HepG2 (cell line): ENCODE results near the gene SSNA1. TPM values are rescaled to one million over a fixed set of nuclear protein-coding genes. Genes with fewer than 3 reads are reported as not detected.
A peak's percentile ranks its signal among the peaks of the same experiment; 100 is the strongest.

Experiments used
- ATAC-seq: fragments of 200-7000 bp; cut with Tn5 transposase; 3 replicates; pipeline ENCODE4 v1.9.1; 2020; ENCODE audit warnings: mild to moderate bottlenecking, moderate library complexity
- BruUV-seq: library from RNA; stranded (reverse); fragments of 400-500 nt; replicated peaks from 2 replicates; lab custom pipeline; 2021; lab: Mats Ljungman, UMichigan
- CTCF ChIA-PET: fragments of 300-600 bp; formaldehyde crosslinking; extraction: SDS; loops from one replicate; lab custom pipeline; 2021; ENCODE audit warnings: low total read pairs, inconsistent platforms, low intra/inter-chr PET ratio; lab: Yijun Ruan, JAX
- POLR2A ChIA-PET: fragments of 350-600 bp; sonication (Branson Sonifier 250); formaldehyde crosslinking; loops from one replicate; lab custom pipeline; 2020; ENCODE audit warnings: antibody characterized with exemption, inconsistent platforms; lab: Yijun Ruan, JAX
- DNase-seq: peaks from one replicate; pipeline ENCODE4 v3.0.0-alpha.2; 2015; ENCODE audit warnings: low spot score
- FAIRE-seq: peaks from 3 replicates; lab custom pipeline; 2011; peaks lifted over from hg19 to GRCh38; lab: Jason Lieb, UNC
- H2AFZ ChIP-seq: one replicate; pipeline ENCODE4 v1.6.1; 2011; ENCODE audit warnings: low read length, inconsistent platforms
- H3K27ac ChIP-seq: fragments of 300-600 bp; 3 replicates; pipeline ENCODE4 v1.8.0; 2011; ENCODE audit warnings: mixed run types, mild to moderate bottlenecking, mixed read lengths, low read length, inconsistent platforms; ENCODE audit not compliant: insufficient read depth; ENCODE audit errors: extremely low read length
- H3K27me3 ChIP-seq, 2 experiments: fragments of 200-600 bp in 1 of 2; 2 replicates in 1 of 2; 3 replicates in 1 of 2; pipeline versions ENCODE4 v1.6.0 to v1.8.0; 2011; ENCODE audit warnings: low read length in 2 of 2, mild to moderate bottlenecking in 2 of 2, moderate library complexity in 2 of 2, inconsistent platforms in 1 of 2; ENCODE audit not compliant: insufficient read depth in 2 of 2, control insufficient read depth in 1 of 2
- H3K36me3 ChIP-seq, 2 experiments: fragments of 200-600 bp in 1 of 2; replicated peaks in 1 of 2; 2 replicates in 1 of 2; 3 replicates in 1 of 2; pipeline versions ENCODE4 v1.5.1 to v1.8.0; 2011; ENCODE audit warnings: low read length in 2 of 2, inconsistent platforms in 1 of 2; ENCODE audit not compliant: insufficient read depth in 2 of 2, control insufficient read depth in 1 of 2
- H3K4me1 ChIP-seq: 2 replicates; pipeline ENCODE4 v1.5.1; 2012; ENCODE audit warnings: low read length, inconsistent platforms; ENCODE audit not compliant: insufficient read depth
- H3K4me2 ChIP-seq: 2 replicates; pipeline ENCODE4 v1.6.0; 2011; ENCODE audit warnings: low read depth, low read length, inconsistent platforms
- H3K4me3 ChIP-seq, 3 experiments: fragments of 200-600 bp in 1 of 3; sonication (generic), shearing (Covaris generic) in 1 of 3; replicated peaks in 1 of 3; 2 replicates each; pipeline ENCODE4 v1.5.1; 2011 to 2016; ENCODE audit warnings: low read length in 3 of 3, inconsistent platforms in 2 of 3, low read depth in 2 of 3, mild to moderate bottlenecking in 2 of 3, control low read depth in 1 of 3, mixed read lengths in 1 of 3; ENCODE audit not compliant: insufficient read depth in 1 of 3
- H3K79me2 ChIP-seq: one replicate; pipeline ENCODE4 v1.6.1; 2011; ENCODE audit warnings: low read length, inconsistent platforms; ENCODE audit not compliant: insufficient read depth
- H3K9ac ChIP-seq: 2 replicates; pipeline ENCODE4 v1.6.0; 2011; ENCODE audit warnings: mild to moderate bottlenecking, low read depth, low read length, inconsistent platforms; ENCODE audit not compliant: insufficient read depth
- H3K9me3 ChIP-seq: 2 replicates; pipeline ENCODE4 v1.5.1; 2012; ENCODE audit warnings: mild to moderate bottlenecking, low read length
- H4K20me1 ChIP-seq: 2 replicates; pipeline ENCODE4 v1.6.0; 2011; ENCODE audit warnings: inconsistent platforms, mild to moderate bottlenecking, low read length, moderate library complexity; ENCODE audit not compliant: insufficient read depth
- AGO2 ChIP-seq: fragments of 200-400 bp; formaldehyde crosslinking; optimal IDR thresholded peaks from 2 replicates; pipeline ENCODE3; 2017; ENCODE audit warnings: mild to moderate bottlenecking, low read depth, low read length, moderate library complexity
- KDM5B ChIP-seq: sonication (generic); formaldehyde crosslinking; IDR thresholded peaks from 2 replicates; pipeline ENCODE4 v1.4.0; 2020; ENCODE audit warnings: missing genetic modification reagents, mild to moderate bottlenecking, borderline replicate concordance
- PLRG1 ChIP-seq: fragments of 450-650 bp; conservative IDR thresholded peaks from 2 replicates; pipeline ENCODE4 v1.6.1; 2016
- RBFOX2 ChIP-seq: fragments of 200-400 bp; formaldehyde crosslinking; IDR thresholded peaks from 2 replicates; pipeline ENCODE4 v1.6.1; 2017; ENCODE audit warnings: low read depth, mild to moderate bottlenecking, low read length
- ZC3H13 ChIP-seq: sonication (generic); formaldehyde crosslinking; IDR thresholded peaks from 2 replicates; pipeline ENCODE4 v1.8.1; 2023; ENCODE audit warnings: mild to moderate bottlenecking, missing genetic modification reagents, moderate library complexity
- ZFY ChIP-seq: sonication (generic); formaldehyde crosslinking; IDR thresholded peaks from 2 replicates; pipeline ENCODE4 v1.4.0; 2020; ENCODE audit warnings: missing genetic modification reagents
- ZNF44 ChIP-seq: sonication (generic); formaldehyde crosslinking; IDR thresholded peaks from 2 replicates; pipeline ENCODE4 v1.5.1; 2020; ENCODE audit warnings: mild to moderate bottlenecking, missing genetic modification reagents
- ZNF607 ChIP-seq: sonication (generic); formaldehyde crosslinking; IDR thresholded peaks from 2 replicates; pipeline ENCODE4 v1.5.1; 2020; ENCODE audit warnings: missing genetic modification reagents, mild to moderate bottlenecking, borderline replicate concordance
- WGBS: methylation state at CpG from one replicate; pipeline ENCODE4 v1.1.6; 2017; ENCODE audit warnings: low lambda C conversion rate; 5-methylcytosine and 5-hydroxymethylcytosine counted together
- in situ Hi-C: cut with HindIII; loops from 2 replicates; pipeline ENCODE4 v1.10.0; 2017; ENCODE audit warnings: low pct_unique_long_range_greater_than_20kb; ENCODE audit not compliant: extremely low pct_ligation_motif_present
- intact Hi-C: fragments of 100-400 bp; cut with micrococcal nuclease; formaldehyde crosslinking; loops from one replicate; pipeline ENCODE4 v1.10.0; 2022; ENCODE audit not compliant: unreplicated experiment
- polyA plus RNA-seq, 8 experiments: library from polyadenylated mRNA; depleted of rRNA in 3 of 8; stranded (reverse) in 7 of 8; unstranded in 1 of 8; fragments of >200 nt; fragmentation: Illumina TruSeq in 4 of 8; extraction: Trizol in 4 of 8; gene quantifications; 2 replicates each; pipeline versions ENCODE4 v1.2.1 to v1.2.3, GENCODE V29; 2011 to 2016; ENCODE audit warnings: low read depth in 4 of 8, missing spikeins in 1 of 8, mixed read lengths in 1 of 8; ENCODE audit not compliant: insufficient read depth in 1 of 8
- total RNA-seq, 5 experiments: library from RNA; depleted of rRNA; stranded (reverse); fragments of >200 nt; fragmentation: Illumina TruSeq; extraction: Trizol; gene quantifications; 2 replicates each; pipeline ENCODE4 v1.2.3, GENCODE V29; 2016; ENCODE audit warnings: low read depth in 1 of 5
- TF ChIP-seq, protein P1 (sequence below): sonication (generic); formaldehyde crosslinking; IDR thresholded peaks from 2 replicates; pipeline ENCODE4 v1.4.0; 2020; ENCODE audit warnings: missing genetic modification reagents
- TF ChIP-seq, protein P2 (sequence below): sonication (generic); formaldehyde crosslinking; IDR thresholded peaks from 2 replicates; pipeline ENCODE4 v1.9.0; 2021; ENCODE audit warnings: missing genetic modification reagents, mild to moderate bottlenecking, borderline replicate concordance

SSNA1 gene
- total and polyA plus RNA-seq, 2 of the 13 experiments (the other 11 are each of a cell fraction or from before 2014, with no cell fraction given), result 35.9 to 49.4 TPM

DNA sequence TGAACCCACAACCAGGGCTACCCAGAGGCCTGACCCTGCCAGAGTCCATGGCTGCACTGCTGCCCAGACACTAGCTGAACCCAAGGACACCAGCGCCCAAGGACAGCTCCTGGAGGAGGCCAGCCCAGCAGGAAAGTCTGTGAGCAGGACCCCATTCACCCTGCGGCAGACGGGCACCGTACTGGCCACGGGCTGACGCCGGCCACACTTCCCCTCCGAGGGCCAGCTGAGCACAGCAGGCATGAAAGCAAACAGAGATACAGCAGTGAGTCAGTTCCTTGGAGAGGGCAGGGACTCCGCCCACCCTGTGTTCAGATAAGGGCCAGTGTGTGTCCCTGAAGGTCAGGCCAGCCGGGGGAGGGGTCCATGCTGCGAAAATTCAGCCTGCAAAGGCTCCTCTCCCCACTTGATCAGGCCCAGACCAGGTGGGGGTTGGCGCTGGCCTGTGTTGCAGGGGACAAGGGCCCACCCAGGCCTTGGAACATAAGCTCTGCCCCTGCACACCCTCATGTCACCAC lies 30.3 kb downstream of the SSNA1 start (continued):
- TF ChIP-seq KDM5B (no peak), PLRG1 (no peak)
- TF ChIP-seq, protein P1, sequence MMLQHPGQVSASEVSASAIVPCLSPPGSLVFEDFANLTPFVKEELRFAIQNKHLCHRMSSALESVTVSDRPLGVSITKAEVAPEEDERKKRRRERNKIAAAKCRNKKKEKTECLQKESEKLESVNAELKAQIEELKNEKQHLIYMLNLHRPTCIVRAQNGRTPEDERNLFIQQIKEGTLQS (CRISPR knock-in tag), result peak; percentile 47; the same call in 1 of the 2 replicates

DNA sequence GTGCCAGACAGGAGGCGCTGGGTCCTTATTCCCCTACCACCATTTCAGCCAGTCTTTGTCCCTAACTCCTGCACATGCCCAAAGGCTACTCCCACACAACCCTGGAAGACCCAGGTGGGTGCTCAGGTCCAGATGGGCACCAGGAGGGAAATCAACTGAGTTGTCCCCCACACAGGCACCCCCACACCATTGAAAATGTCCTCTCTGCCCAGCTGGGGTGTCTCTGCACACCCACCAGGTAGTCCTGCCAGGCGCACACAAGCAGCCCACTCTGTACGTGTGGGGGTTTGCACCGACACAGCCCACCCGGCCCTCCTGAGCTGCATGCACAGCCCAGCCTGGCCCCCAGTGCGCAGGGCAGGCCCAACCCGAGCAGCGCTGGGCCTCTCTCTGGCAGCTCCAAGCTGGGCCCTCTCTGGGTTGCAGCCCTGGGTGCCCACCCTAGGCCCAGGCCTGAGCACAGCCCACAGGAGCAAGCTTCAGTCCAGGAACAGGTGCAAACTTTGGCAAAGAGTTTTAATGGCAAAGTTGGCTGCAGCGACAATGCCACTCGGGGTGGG lies 31.4 kb downstream of the SSNA1 start:
- DNase-seq (no peak), ATAC-seq (no peak), FAIRE-seq (no peak)
- H3K27me3 ChIP-seq, result no peaks in the 10 kb centered on the region; a peak in 1 of 5 replicates
- WGBS, result 96% methylated on average over 5 of the region's 10 CpGs
- CTCF ChIA-PET, result no interaction called here
- TF ChIP-seq ZC3H13 (CRISPR knock-in tag), result peak; percentile 93
- TF ChIP-seq ZFY (CRISPR knock-in tag), result 0 out of 2 replicates have a peak, but pooled peaks have one; percentile 20
- no peak for TF ChIP-seq ZNF607
- TF ChIP-seq AGO2, result peak; percentile 73
- TF ChIP-seq, protein P2, sequence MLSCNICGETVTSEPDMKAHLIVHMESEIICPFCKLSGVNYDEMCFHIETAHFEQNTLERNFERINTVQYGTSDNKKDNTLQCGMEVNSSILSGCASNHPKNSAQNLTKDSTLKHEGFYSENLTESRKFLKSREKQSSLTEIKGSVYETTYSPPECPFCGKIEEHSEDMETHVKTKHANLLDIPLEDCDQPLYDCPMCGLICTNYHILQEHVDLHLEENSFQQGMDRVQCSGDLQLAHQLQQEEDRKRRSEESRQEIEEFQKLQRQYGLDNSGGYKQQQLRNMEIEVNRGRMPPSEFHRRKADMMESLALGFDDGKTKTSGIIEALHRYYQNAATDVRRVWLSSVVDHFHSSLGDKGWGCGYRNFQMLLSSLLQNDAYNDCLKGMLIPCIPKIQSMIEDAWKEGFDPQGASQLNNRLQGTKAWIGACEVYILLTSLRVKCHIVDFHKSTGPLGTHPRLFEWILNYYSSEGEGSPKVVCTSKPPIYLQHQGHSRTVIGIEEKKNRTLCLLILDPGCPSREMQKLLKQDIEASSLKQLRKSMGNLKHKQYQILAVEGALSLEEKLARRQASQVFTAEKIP (CRISPR knock-in tag), result no peak
- no peak for TF ChIP-seq ZNF44 (CRISPR knock-in tag)
- peak; percentile 19; the same call in 1 of the 2 replicates for TF ChIP-seq RBFOX2
- H3K4me3 ChIP-seq, result no peak overlapping the region
- H2AFZ ChIP-seq, result no peak overlapping the region
- intact Hi-C loops (no loop called here), in situ Hi-C loops (no loop called here)
- H4K20me1 ChIP-seq, result peaks cover 4% of the 10 kb centered on the region; the same call in 1 of the 2 replicates
- peaks cover 3% of the 10 kb centered on the region for H3K79me2 ChIP-seq
- H3K36me3 ChIP-seq, result no peaks in the 10 kb centered on the region
- peaks cover 45% of the 10 kb centered on the region for H3K4me1 ChIP-seq
- H3K9me3 ChIP-seq, result no peaks in the 10 kb centered on the region
- POLR2A ChIA-PET, result interaction anchor here (0.6 to 13.4 kb wide), 6 partner anchors 15 to 92 kb away, joined by 3 to 225 read pairs (median 8); partner anchors contain the start of genes NDOR1, TMEM203, TPRN and TUBB4B
- no TSS peak for BruUV-seq
- no peak overlapping the region for H3K9ac ChIP-seq
- H3K27ac ChIP-seq, result no peak overlapping the region
- H3K4me2 ChIP-seq, result no peak overlapping the region
